ENCODE measurements around the gene TREML2.

The TREML2 gene

DNA sequence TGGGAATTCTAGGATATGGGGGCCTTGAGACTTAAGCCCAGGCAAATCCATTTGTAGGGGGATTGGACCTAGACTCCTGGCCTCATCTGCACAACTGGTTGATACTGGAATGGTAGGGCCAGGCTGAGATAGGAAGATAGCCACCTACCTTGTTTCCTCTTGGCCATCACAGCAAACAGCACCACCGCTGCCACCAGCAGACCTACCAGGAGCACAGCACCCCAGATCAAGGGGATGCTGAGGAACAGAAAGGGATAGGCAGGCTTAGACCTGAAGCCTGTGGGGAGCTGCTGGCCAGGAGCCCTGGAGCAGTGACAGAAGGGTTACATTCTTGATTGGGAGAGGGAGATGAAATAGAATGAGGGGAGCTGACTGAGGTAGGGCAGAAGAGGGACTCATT lies 50.3 kb downstream of the TREML2 start:
- no peak overlapping the region for H3K4me2 ChIP-seq (ENCODE audit: low read length)
- H3K9me2 ChIP-seq (ENCODE audit: low read depth, low read length): no peaks in the 10 kb centered on the region
- no peak overlapping the region for H3K4me3 ChIP-seq (ENCODE audit: low read depth, low read length, poor library complexity, severe bottlenecking)
- no peaks in the 10 kb centered on the region for H4K20me1 ChIP-seq (ENCODE audit: insufficient read depth, low read length)
- H3K27me3 ChIP-seq (ENCODE audit: insufficient read depth, low read length): no peaks in the 10 kb centered on the region
- H3K9ac ChIP-seq (ENCODE audit: low read length): no peak overlapping the region
- no peaks in the 10 kb centered on the region for H3K4me1 ChIP-seq (ENCODE audit: insufficient read depth, low read length, severe bottlenecking)
- TF ChIP-seq, protein P1, sequence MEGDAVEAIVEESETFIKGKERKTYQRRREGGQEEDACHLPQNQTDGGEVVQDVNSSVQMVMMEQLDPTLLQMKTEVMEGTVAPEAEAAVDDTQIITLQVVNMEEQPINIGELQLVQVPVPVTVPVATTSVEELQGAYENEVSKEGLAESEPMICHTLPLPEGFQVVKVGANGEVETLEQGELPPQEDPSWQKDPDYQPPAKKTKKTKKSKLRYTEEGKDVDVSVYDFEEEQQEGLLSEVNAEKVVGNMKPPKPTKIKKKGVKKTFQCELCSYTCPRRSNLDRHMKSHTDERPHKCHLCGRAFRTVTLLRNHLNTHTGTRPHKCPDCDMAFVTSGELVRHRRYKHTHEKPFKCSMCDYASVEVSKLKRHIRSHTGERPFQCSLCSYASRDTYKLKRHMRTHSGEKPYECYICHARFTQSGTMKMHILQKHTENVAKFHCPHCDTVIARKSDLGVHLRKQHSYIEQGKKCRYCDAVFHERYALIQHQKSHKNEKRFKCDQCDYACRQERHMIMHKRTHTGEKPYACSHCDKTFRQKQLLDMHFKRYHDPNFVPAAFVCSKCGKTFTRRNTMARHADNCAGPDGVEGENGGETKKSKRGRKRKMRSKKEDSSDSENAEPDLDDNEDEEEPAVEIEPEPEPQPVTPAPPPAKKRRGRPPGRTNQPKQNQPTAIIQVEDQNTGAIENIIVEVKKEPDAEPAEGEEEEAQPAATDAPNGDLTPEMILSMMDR (IDR thresholded peaks at IDR 0.05; ENCODE audit: low read length): no peak
- TF ChIP-seq EZH2 (IDR thresholded peaks at IDR 0.05; ENCODE audit: borderline replicate concordance, low read length): no peak
- no peak overlapping the region for H3K27ac ChIP-seq (ENCODE audit: low read depth, low read length, poor library complexity, severe bottlenecking)
- H3K9me3 ChIP-seq (ENCODE audit: low read length): no peaks in the 10 kb centered on the region
- H3K36me3 ChIP-seq (ENCODE audit: insufficient read depth, low read length): no peaks in the 10 kb centered on the region
- H2AFZ ChIP-seq (ENCODE audit: low read length): no peak overlapping the region
- no peaks in the 10 kb centered on the region for H3K79me2 ChIP-seq (ENCODE audit: insufficient read depth, low read length)
- no peaks in the 10 kb centered on the region for H3F3A ChIP-seq (ENCODE audit: insufficient read depth, low read length)

DNA sequence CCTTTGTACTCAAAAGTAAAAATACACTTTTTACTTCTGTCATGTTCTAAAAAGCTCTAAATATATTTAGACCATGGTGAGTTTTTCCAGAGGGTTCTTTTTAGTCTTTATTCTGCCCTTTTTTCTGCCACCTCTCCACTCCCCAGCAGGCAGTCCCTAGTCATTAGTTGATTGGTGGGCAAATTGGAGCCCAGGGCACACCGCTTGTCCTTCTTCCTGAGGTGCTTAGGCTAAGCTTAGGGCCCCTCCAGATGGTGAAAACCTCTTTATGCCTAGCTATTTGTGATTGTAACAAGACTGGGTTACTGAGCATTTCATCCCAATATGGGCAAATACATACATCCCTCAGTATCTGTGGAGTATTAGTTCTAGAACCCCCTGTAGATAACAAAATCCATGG lies 53.0 kb downstream of the TREML2 start:
- H3K9ac ChIP-seq (ENCODE audit: low read length): no peak overlapping the region
- no peaks in the 10 kb centered on the region for H3F3A ChIP-seq (ENCODE audit: insufficient read depth, low read length)
- H3K36me3 ChIP-seq (ENCODE audit: insufficient read depth, low read length): no peaks in the 10 kb centered on the region
- no peaks in the 10 kb centered on the region for H3K79me2 ChIP-seq (ENCODE audit: insufficient read depth, low read length)
- H3K4me2 ChIP-seq (ENCODE audit: low read length): no peak overlapping the region
- no peak overlapping the region for H3K4me3 ChIP-seq (ENCODE audit: low read depth, low read length, poor library complexity, severe bottlenecking)
- H3K9me2 ChIP-seq (ENCODE audit: low read depth, low read length): no peaks in the 10 kb centered on the region
- no peaks in the 10 kb centered on the region for H3K9me3 ChIP-seq (ENCODE audit: low read length)
- no peaks in the 10 kb centered on the region for H4K20me1 ChIP-seq (ENCODE audit: insufficient read depth, low read length)
- no peak for TF ChIP-seq EZH2 (IDR thresholded peaks at IDR 0.05; ENCODE audit: borderline replicate concordance, low read length)
- TF ChIP-seq, protein P1 (IDR thresholded peaks at IDR 0.05; ENCODE audit: low read length): no peak
- no peak overlapping the region for H2AFZ ChIP-seq (ENCODE audit: low read length)
- no peaks in the 10 kb centered on the region for H3K27me3 ChIP-seq (ENCODE audit: insufficient read depth, low read length)
- no peak overlapping the region for H3K27ac ChIP-seq (ENCODE audit: low read depth, low read length, poor library complexity, severe bottlenecking)
- H3K4me1 ChIP-seq (ENCODE audit: insufficient read depth, low read length, severe bottlenecking): no peaks in the 10 kb centered on the region
